ENCODE results near the gene TSSC4.

DNA sequence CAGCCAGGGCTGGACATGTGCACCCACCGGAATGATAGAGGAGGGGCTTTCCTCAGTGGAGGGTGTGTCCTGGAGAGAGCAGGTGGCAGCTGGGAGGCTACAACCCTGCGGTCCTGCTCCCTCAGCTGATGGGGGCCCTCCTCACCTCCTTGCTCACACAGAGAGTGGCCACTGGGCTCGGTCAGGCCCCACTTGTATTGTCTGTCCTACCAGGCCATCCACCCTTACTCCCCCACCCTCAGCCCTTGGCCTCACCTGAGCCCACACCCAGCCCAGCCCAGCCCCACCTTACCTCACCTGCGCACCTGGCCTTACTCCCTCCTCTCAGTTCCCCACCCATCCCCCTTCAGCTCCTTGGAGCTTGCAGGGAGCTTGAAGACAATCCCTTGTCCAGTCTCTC, 40.6 kb downstream of the TSSC4 start:
- TF ChIP-seq POLR2AphosphoS5 (IDR thresholded peaks at IDR 0.05; ENCODE audit: control insufficient read depth, insufficient read depth, low read depth, low read length) (no peak), POLR2A (conservative IDR thresholded peaks at IDR 0.05) (no peak), SIN3A (IDR thresholded peaks at IDR 0.05; ENCODE audit: borderline replicate concordance in 2 of 2, control insufficient read depth in 1 of 2, low read depth in 2 of 2, low read length in 2 of 2) (no peak), EZH2 (IDR thresholded peaks at IDR 0.05; ENCODE audit: borderline replicate concordance, low read depth, low read length) (no peak), ZFX (CRISPR knock-in tag; IDR thresholded peaks at IDR 0.05) (no peak), RB1 (IDR thresholded peaks at IDR 0.05; ENCODE audit: low read depth) (no peak), FOXK2 (conservative IDR thresholded peaks at IDR 0.05 in 1 of 2, IDR thresholded peaks at IDR 0.05 in 1 of 2; ENCODE audit: low read depth in 2 of 2) (no peak)
- TF ChIP-seq, protein P1, sequence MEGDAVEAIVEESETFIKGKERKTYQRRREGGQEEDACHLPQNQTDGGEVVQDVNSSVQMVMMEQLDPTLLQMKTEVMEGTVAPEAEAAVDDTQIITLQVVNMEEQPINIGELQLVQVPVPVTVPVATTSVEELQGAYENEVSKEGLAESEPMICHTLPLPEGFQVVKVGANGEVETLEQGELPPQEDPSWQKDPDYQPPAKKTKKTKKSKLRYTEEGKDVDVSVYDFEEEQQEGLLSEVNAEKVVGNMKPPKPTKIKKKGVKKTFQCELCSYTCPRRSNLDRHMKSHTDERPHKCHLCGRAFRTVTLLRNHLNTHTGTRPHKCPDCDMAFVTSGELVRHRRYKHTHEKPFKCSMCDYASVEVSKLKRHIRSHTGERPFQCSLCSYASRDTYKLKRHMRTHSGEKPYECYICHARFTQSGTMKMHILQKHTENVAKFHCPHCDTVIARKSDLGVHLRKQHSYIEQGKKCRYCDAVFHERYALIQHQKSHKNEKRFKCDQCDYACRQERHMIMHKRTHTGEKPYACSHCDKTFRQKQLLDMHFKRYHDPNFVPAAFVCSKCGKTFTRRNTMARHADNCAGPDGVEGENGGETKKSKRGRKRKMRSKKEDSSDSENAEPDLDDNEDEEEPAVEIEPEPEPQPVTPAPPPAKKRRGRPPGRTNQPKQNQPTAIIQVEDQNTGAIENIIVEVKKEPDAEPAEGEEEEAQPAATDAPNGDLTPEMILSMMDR (IDR thresholded peaks at IDR 0.05 in 2 of 3, conservative IDR thresholded peaks at IDR 0.05 in 1 of 3; ENCODE audit: insufficient read depth in 2 of 3, low read depth in 1 of 3, low read length in 3 of 3), result no peak
- TF ChIP-seq, protein P2, sequence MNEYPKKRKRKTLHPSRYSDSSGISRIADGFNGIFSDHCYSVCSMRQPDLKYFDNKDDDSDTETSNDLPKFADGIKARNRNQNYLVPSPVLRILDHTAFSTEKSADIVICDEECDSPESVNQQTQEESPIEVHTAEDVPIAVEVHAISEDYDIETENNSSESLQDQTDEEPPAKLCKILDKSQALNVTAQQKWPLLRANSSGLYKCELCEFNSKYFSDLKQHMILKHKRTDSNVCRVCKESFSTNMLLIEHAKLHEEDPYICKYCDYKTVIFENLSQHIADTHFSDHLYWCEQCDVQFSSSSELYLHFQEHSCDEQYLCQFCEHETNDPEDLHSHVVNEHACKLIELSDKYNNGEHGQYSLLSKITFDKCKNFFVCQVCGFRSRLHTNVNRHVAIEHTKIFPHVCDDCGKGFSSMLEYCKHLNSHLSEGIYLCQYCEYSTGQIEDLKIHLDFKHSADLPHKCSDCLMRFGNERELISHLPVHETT (CRISPR knock-in tag; conservative IDR thresholded peaks at IDR 0.05 in 1 of 2, IDR thresholded peaks at IDR 0.05 in 1 of 2), result no peak

Data from K562 (cell line).